Renal pelvis (tissue), 12 donors: ENCODE results near the gene ZMAT5. TPM values are rescaled to one million over a fixed set of nuclear protein-coding genes. Genes with fewer than 3 reads are reported as not detected.

Source experiments
- DNase-seq: peaks from one replicate; pipeline ENCODE4 v3.0.0-alpha.2; 2013
- long read RNA-seq, 16 experiments: transcript quantifications; one replicate each; lab custom pipeline, GENCODE V29; 2026
- polyA plus RNA-seq, 3 donors: library from polyadenylated mRNA; unstranded; fragments of 120-200 nt; gene quantifications; one replicate each; pipeline ENCODE4 v1.2.1, GENCODE V29; 2013; ENCODE audit not compliant: insufficient read length in 3 of 3

ZMAT5 gene, protein sequence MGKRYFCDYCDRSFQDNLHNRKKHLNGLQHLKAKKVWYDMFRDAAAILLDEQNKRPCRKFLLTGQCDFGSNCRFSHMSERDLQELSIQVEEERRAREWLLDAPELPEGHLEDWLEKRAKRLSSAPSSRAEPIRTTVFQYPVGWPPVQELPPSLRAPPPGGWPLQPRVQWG
- 10 to 100 TPM; 22.5 to 29.7 (median 27.1) TPM for polyA plus RNA-seq
- long read RNA-seq, donor 1, transcript ZMAT5-201 (6 exons, 899 nt) = major isoform, 9 of 18 reads
- long read RNA-seq, donor 1, partial matches to known transcripts = 0 of 18 reads
- long read RNA-seq, donor 1, other reads (novel, unspliced or antisense) = 8 of 18 reads
- long read RNA-seq, donor 2, partial matches to known transcripts = 0 of 25 reads
- long read RNA-seq, donor 2, other reads (novel, unspliced or antisense) = 22 of 25 reads
- long read RNA-seq, donor 3, transcript ZMAT5-201 (6 exons, 899 nt) = major isoform, 9 of 20 reads
- long read RNA-seq, donor 3, partial matches to known transcripts = 0 of 20 reads
- long read RNA-seq, donor 3, other reads (novel, unspliced or antisense) = 11 of 20 reads
- long read RNA-seq, donor 4, transcript ZMAT5-201 (6 exons, 899 nt) = major isoform, 12 of 36 reads
- long read RNA-seq, donor 4, partial matches to known transcripts = 12 of 36 reads
- long read RNA-seq, donor 4, other reads (novel, unspliced or antisense) = 12 of 36 reads
- long read RNA-seq, donor 5, partial matches to known transcripts = 0 of 10 reads
- long read RNA-seq, donor 5, other reads (novel, unspliced or antisense) = 6 of 10 reads
- long read RNA-seq, donor 6, transcript ZMAT5-201 (6 exons, 899 nt) = major isoform, 6 of 15 reads
- long read RNA-seq, donor 6, partial matches to known transcripts = 0 of 15 reads
- long read RNA-seq, donor 6, other reads (novel, unspliced or antisense) = 9 of 15 reads
- long read RNA-seq, donor 7, partial matches to known transcripts = 0 of 16 reads
- long read RNA-seq, donor 7, other reads (novel, unspliced or antisense) = 13 of 16 reads
- long read RNA-seq, donor 8, partial matches to known transcripts = 0 of 1 reads
- long read RNA-seq, donor 8, other reads (novel, unspliced or antisense) = 0 of 1 reads
- long read RNA-seq, donor 9, partial matches to known transcripts = 0 of 16 reads
- long read RNA-seq, donor 9, other reads (novel, unspliced or antisense) = 12 of 16 reads
- long read RNA-seq, donor 10, partial matches to known transcripts = 0 of 14 reads
- long read RNA-seq, donor 10, other reads (novel, unspliced or antisense) = 12 of 14 reads
- long read RNA-seq, donor 11, partial matches to known transcripts = 0 of 14 reads
- long read RNA-seq, donor 11, other reads (novel, unspliced or antisense) = 12 of 14 reads
- long read RNA-seq, donor 12, transcript ZMAT5-201 (6 exons, 899 nt) = major isoform, 8 of 27 reads
- long read RNA-seq, donor 12, partial matches to known transcripts = 0 of 27 reads
- long read RNA-seq, donor 12, other reads (novel, unspliced or antisense) = 19 of 27 reads
- long read RNA-seq, donor 13, partial matches to known transcripts = 0 of 7 reads
- long read RNA-seq, donor 13, other reads (novel, unspliced or antisense) = 6 of 7 reads
- long read RNA-seq, donor 14, transcript ZMAT5-201 (6 exons, 899 nt) = major isoform, 7 of 1,277 reads
- long read RNA-seq, donor 14, partial matches to known transcripts = 1,117 of 1,277 reads
- long read RNA-seq, donor 14, other reads (novel, unspliced or antisense) = 153 of 1,277 reads
- long read RNA-seq, donor 15, transcript ZMAT5-201 (6 exons, 899 nt) = major isoform, 6 of 17 reads
- long read RNA-seq, donor 15, partial matches to known transcripts = 5 of 17 reads
- long read RNA-seq, donor 15, other reads (novel, unspliced or antisense) = 6 of 17 reads
- long read RNA-seq, donor 16, transcript ZMAT5-201 (6 exons, 899 nt) = major isoform, 10 of 30 reads
- long read RNA-seq, donor 16, partial matches to known transcripts = 5 of 30 reads
- long read RNA-seq, donor 16, other reads (novel, unspliced or antisense) = 15 of 30 reads

- DNase-seq = peak; percentile 96
Observed at GRCh38 chr22:29766632-29767170, at the start of gene ZMAT5. Gene ZMAT5, minus strand, starts transcription at chr22:29767007. Its CDS starts 18,463 bp downstream, at chr22:29748544.

DNA sequence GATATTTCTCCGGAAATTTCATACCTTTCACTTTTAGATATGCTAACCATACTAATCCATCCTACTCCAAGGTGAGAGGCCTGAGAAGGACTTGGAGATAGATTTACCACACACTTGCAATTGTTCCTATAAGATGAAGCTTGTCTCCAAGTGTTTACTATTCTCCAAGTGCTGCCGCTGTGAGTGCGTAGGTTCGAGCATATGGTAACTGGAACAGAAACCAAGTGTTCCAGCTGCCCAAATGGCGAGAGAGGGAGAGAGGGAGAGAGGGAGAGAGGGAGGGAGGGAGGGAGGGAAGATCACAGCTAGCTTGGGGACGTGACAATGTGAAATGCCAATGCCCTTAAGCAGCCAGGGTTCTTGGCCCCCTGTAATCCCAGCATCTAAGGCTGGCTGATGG is 49.7 kb upstream of the ZMAT5 start:
- DNase-seq = no peak

- DNase-seq = no peak
Observed at GRCh38 chr22:29816128-29816527, 49.3 kb upstream of the ZMAT5 start.

DNA sequence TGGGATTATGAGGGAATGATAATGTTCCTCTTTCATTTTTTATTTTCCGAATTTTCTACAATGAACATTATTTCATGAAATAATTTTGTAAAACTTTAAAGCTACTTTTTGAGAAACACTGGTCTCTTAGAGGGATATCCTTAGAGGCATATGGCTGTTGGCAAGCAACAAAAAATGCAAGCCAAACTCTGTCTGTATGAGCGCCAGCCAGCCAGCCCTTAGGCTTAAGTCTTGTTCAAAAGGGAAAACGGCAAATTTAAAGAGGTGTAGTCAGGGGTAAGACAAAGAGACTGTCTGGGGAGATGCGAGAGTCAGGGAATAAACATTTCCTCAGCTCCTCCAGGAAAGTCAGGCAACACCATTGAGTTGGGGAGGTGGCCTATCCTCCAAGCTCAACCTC is 48.8 kb upstream of the ZMAT5 start:
- no peak for DNase-seq

- DNase-seq = no peak
Observed at GRCh38 chr22:29814003-29814402, 47.2 kb upstream of the ZMAT5 start.

DNA sequence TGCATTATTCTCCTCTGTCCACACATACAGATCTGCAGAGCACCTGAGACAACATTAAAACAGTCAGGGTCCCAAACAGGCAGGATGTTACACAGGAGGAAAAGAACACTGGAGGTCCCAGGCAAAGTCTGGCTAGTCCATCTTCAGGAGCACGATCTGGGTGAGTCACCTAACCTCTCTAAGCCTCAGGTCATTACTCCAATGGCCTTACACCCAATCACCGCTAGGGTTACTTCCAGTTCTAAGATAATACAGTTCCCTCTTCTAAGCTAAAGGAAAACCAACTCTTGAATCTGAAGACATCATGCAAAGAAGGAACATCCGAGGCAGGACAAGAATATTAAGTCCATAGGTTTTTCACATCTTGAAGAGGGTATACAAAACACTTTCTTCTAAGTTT is 46.8 kb upstream of the ZMAT5 start:
- DNase-seq = no peak

GRCh38 chr22:29813126-29813525 is 46.3 kb upstream of the ZMAT5 start:
- DNase-seq = no peak

DNA sequence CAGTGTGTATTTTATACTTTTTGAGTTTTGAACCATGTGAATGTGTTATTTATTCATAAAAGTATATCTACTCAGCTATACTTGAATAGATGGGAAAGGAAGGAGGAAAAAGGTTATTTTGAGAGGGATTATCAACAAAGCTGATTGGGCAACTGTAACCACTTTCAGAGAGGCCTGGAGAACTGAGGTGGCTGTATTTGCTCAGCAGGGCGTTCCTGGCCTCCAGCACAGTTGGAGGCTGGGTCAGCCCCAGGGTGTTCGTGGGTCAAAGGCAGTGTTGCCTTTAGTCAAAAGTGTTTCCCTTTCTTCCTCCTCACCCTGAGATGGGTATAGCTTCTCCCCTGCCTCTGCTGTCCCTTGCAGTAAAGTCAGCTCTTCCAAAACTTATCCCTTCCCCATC is 44.6 kb upstream of the ZMAT5 start:
- DNase-seq = no peak

- no peak for DNase-seq
Observed at GRCh38 chr22:29810216-29810615, 43.4 kb upstream of the ZMAT5 start.

DNA sequence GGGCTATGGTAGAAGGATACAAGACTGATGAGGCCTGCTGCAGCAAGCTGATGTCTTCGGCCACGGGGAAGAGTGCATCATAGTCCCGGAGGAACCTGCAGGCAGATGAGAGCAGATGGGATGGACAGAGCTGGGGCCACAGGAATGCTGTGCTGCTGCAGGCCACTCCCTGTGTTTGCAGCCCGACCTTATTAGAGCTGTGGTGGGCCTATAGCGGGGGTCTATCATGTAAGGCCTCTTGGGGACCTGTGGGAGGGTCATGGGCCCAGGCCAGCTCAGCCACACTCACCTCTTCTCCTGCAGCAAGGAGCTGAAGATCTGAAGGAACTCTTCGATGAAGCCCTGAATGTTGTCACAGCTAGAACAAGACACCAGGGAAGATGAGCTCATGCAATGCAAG is 39.4 kb upstream of the ZMAT5 start:
- no peak for DNase-seq

DNA sequence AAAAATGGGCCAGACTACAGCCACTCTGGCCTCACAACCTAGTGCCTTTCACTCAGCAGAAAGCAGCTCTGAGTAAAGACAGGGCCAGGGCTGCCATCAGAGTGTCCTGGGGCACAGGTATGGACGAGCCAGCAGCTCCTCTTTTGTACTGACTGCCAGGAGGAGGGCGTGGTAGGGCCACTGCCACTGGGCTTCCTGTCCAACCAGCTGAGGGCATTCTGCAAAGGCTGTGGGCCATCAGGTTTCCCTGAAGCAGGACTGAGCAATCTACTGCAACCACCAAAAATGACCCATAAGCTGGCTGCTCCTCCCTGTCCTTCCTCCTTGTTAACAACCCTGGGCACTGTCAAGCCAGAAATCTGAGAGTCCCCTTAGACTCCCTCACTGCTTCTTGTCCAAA is 38.2 kb upstream of the ZMAT5 start:
- DNase-seq = no peak

DNA sequence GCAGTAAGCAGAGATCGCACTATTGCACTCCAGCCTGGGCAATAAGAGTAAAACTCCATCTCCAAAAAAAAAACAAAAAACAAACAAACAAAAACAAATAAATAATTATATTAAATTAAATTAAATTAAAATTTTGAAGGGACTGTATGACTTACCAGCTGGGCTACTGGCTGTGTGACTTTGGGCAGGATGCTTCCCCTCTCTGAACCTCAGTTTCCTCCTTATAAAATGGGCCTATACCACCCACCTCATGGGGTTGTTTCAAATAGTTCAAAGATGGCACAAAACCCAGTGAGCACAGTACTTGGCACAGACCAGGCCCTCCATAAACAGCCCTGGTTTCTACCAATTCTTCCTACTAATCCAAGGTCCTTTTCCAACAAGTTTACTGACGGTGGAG is 36.4 kb upstream of the ZMAT5 start:
- DNase-seq = no peak

GRCh38 chr22:29801796-29802195 is 35.0 kb upstream of the ZMAT5 start:
- no peak for DNase-seq

GRCh38 chr22:29801153-29801552 is 34.3 kb upstream of the ZMAT5 start:
- DNase-seq = no peak

DNA sequence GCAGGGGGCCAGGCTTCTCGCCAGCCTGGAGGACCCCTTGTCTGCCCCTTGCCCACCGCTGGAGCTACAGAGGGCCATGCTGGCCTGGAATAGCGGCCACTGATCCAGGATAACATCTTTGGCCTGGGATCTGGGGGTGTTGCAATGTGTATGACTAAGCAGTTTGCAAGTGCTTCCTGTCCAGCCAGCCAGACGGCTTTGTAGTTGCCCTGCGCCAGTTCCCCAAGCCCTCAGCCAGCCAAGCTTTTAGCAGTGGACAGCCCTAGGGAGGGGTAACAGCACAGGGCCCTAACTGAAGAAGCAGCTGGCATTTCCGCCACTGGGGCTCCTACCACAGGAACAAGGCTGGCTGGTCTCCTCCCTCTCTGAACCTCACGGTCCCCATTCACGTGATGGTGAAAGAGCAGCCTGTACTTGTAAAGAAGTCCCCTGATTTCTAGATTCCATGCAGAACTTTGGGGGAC is 32.4 kb upstream of the ZMAT5 start:
- no peak for DNase-seq

DNA sequence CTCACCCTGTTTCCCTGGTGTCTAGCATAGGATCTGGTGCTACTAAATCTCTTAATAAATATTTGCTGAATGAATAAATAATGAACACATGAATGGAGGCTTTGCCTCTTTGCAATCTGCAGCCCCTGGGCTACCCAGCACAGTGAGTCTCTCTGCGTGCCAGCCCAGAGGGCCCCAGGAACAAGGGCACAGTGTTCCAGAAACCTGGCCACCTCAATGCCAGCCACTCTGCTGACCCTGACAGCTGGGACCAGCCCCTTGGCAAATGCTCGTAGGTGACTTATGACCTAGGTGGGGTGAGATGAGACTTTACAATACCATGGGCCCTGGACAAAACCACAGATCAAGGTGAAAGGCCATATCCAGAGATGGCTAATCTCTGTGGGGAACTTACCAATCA is 32.0 kb upstream of the ZMAT5 start:
- no peak for DNase-seq

DNA sequence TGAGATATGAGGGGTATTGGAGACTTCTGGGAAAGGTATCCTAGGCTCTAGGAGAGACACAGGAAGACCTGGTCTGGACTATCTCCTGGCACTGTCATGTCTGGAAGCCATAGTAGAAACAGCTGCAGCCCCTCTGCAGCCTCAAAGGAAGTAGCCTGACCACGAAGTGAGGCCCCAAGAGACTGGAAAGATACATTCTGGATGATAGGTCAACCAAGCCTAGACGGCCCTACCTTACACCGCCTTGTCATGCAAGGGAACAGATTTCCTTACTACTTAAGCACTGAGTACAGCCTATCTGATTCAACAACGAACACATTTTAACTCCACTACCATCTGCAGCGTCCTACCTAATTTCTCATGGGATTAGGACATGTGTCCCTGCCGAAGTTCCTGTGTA is 31.5 kb upstream of the ZMAT5 start:
- DNase-seq = no peak

- no peak for DNase-seq
Observed at GRCh38 chr22:29797351-29797750, 30.5 kb upstream of the ZMAT5 start.

- DNase-seq = no peak
Observed at GRCh38 chr22:29795663-29796062, 28.9 kb upstream of the ZMAT5 start.

DNA sequence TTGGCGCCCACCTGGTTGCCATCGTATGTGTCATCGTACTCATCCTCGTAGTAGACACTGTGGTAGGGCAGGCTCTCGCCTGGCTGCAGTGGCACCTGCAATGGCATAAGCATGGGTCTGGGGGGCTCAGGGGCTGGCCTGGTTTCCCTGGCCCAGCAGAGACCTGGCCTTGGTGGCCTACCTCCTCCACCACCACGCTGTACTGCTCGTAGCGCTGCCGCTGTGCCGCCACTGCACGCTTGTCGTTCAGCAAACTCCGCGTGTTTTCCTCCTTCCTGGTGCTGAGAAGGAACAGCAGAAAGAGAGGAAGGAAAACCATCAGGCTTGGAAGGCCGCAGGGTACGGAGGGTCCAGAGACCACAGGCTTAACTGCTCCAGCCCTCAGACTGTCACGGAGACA is 26.6 kb upstream of the ZMAT5 start:
- no peak for DNase-seq
